Measurements from ENCODE around the gene ATP2A2. TPM values are rescaled to one million over a fixed set of nuclear protein-coding genes. Genes with fewer than 3 reads are reported as not detected.

The ATP2A2 gene
- total RNA-seq, 1 donor from 2014 or later: 189 TPM

DNA sequence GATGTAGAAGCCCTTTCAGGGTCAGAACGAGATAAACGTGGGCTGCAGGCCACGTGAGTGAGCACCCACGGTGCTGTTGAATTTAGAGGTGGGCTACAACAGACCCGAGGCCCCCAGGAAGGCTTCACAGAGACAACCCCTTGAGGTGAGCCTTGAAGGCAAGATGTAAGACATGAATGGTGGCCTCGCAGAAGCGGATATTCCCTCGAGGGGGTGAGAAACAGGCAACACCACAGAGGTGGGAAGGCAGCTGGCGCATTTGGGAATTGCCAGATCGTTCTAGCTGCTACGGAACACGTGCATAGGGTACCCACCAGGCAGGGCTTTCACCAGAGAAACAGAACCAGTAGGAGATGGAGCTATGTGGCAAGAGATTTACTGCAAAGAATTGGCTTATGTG, 22.6 kb upstream of the ATP2A2 start:
- intact Hi-C loops (cut with micrococcal nuclease): no loop called here

DNA sequence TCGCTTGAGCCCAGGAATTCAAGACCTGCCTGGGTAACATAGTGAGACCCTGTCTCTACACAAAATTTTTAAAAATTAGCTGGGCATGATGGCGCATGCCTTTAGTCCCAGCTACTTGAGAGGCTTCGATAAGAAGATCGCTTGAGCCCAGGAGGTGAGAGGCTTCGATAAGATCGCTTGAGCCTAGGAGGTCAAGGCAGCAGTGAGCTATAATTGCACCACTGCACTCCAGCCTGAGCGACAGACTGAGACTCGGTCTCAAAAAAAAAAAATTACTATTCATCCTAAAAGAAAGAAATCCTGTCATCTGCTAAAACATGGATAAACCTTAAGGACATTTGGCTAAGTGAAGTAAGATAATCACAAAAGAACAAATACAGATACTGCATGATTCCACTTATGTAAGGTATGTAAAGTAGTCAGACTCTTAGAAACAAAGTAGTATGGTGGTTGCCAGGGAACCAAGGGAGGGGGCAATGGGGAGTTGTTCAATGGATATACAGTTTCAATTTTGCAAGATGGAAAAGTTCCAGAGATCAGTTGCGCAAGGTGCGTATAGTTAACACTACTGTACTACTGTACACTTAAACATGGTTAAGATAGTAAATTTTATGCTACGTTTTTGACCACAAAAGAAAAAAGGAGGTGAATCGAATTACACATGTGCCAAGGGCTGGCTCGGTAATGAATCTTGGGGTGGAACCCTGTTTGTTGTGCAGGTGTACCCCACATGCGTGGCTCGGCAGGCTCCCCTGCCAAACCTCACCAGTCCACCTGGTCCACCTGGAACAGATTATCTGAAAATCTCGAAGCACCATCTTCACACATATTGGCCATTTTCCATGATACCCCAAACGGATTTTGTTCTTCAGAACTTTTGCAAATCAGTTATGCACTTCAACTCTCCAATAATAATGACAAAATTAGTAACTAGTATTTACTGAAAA, 18.3 kb upstream of the ATP2A2 start:
- intact Hi-C loops (cut with micrococcal nuclease): no loop called here

DNA sequence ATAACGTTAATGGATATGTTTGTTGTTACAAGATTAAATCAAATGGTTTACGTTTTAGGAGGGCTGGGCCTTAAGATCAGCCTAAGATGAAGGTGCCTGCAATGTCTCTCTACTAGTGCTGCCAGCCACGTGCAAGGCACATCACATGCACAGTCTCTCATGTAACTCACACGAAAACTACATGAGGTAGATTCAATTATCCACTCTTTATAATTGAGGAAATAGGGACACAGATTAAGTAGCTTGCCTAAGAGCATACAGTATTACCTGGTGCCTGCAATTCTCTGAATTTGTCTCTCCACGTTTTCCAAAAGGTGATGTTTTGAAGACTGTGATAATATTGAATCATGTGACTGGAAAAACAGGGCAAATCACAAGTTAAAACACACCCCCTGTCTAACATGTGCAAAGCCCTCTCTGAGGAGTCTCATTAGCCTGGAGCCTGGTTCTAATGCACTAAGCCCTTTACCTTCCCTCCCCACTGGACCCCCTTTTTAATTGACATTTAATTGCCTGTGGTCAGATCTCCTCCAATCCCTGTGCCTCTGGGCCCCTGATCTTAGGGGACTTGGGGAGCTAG, 14.6 kb upstream of the ATP2A2 start:
- intact Hi-C loops (cut with micrococcal nuclease): no loop called here

DNA sequence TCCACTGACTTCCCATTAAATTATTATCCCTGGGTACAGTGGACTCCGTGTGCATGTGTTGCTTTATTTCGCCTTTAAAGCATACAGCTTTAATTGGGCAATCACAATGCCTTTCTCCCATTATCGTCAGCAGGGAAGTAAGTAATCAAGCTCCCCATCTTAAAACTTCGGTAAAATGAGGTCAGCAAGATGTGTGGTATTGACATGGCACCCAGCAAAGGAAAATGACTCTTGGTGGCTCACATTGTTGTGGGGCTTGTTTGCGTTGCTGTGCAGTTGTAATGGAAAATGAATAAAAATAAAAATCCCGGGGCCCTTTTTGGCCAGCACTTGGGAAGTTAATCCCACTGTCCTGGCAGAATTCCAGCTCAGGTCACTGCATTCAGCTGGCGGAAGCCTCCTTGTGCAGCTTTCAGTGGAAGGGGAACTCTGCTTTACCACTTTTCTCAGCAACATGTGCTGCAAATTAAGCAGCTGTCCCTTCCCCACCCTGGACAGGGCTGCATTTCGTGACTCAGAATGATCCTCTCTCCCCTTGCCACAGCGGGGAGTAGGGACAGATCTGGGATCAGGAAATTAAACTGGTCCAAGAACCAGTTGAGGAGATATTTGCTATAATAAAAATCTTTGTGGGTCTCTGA, 13.9 kb upstream of the ATP2A2 start:
- intact Hi-C loops (cut with micrococcal nuclease): no loop called here

DNA sequence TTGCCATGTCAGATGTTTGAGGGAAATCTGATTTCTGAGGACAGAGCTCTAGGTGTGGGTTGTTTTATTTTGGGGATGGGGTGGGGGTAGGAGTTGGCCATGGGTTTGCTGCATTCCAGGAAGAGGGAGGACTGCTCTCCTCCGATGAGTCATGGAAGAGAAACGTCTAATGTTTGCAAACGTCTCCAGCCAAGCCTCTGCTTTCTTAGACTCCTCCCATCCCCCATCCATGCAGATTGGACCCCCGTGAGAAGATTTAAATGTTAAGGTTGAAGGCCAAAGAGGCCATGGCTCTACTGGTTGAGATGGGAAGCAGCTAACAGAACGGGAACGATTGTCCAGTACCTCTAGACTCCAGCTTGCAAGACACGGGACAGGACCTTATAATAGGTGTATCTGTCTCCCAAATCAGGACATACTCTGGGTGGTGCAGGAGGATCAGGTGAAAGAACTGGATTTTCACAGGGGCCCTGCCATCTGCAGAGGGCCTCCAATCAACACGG, 11.4 kb upstream of the ATP2A2 start:
- intact Hi-C loops (cut with micrococcal nuclease): no loop called here

DNA sequence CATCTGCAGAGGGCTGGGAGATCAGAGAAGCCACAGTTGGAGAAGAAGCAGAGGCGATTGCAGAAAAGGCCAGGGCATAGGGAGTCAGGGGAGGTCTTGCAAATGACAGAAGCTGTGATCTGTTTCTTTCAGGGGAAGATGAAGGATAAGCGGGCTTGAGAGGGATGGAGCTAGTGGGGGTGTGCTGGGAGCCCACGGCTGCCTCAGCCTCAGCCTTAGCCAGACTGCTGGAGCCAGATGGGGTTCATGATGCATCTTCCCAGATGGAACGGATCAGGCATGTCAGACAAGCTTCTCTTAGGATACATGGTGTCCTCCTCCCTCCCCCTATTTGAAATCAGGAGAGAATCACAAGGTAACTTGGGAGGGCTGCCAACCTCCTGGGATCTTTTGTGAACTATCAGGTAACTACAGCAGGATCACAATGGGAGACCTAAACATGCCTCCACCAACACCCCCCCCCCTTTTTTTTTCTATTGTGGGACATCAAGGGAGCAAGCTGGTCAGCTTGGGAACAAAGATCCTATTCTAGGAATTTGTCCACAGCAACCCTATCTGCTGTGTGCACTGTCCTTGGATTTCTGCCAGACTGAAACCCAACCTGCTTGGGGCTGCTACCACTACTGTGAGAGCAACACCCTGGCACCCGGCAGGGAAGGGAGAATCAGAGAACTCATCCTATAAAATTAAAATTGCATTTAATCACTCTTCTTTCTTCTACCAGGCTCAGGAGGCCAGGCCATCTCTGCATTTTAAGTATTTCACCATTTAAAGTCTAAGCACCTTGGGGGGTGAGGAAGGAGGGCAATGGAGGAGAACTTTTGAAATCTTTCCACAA, 10.7 kb upstream of the ATP2A2 start:
- intact Hi-C loops (cut with micrococcal nuclease): no loop called here

DNA sequence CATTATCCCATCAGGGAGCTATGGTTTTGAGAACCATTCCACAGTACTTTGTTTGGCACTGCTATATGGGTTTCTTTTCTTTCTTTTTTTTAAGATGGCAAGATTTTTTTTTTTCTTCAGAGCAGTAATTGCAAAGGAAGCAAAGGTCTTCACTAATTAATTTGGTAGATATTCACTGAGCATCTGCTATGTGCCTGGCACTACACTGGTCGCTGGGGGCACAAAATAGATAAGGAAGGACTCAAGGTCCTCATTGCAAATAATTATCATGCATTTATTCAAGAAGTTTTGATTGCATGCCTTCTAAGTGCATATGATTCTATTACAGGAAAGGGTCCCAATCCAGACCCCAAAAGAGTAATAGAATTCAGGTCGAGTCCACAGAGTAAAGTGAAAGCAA, 10.0 kb upstream of the ATP2A2 start:
- intact Hi-C loops (cut with micrococcal nuclease): no loop called here

DNA sequence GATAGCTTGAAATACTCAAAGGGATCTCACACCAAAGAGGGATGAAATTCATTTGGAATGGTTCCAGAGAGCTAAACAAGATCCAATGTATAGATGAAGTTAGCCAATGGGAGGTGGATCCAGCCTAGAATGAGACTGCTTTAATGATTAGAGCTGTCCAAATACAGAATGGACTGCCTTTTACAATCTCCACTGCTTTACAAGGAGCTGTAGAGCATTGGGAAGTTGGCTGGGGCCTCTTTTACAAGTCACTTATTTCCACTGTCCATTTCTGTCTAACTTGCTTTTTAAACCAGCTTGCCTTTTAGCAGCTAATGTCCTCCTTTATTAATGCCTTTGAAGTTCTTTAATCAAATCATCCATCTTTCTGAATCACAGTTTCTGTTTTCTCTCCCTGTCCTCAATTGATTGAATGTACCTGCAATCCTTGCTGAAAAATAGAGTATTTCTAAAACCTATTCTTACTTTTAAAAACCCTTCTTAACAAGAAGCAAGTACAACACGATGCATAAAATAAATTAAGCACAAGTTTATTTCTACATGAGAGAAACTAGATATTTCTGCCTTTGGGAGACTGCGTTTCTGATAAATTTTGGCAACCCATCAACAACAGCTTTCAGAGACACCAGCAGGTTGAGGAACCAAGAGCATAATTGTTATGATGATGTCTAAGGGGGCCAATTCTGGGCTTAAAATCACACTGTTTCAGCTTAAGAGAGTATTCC, 3.4 kb upstream of the ATP2A2 start:
- intact Hi-C loops (cut with micrococcal nuclease): no loop called here

DNA sequence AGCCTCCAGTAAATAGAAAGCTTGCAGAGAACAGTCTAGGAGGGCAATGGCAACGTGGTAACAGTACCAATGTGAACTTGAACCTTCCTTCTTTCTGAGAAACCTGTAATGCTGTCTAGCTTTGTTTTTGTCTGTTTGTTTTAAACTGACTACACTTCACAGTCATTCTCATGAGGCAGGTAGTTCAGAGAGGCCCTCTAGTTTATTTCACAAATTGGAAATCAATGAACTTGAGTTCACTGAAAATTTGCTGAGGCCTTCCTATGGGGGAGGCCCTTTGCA, 2.9 kb upstream of the ATP2A2 start:
- intact Hi-C loops (cut with micrococcal nuclease): no loop called here

DNA sequence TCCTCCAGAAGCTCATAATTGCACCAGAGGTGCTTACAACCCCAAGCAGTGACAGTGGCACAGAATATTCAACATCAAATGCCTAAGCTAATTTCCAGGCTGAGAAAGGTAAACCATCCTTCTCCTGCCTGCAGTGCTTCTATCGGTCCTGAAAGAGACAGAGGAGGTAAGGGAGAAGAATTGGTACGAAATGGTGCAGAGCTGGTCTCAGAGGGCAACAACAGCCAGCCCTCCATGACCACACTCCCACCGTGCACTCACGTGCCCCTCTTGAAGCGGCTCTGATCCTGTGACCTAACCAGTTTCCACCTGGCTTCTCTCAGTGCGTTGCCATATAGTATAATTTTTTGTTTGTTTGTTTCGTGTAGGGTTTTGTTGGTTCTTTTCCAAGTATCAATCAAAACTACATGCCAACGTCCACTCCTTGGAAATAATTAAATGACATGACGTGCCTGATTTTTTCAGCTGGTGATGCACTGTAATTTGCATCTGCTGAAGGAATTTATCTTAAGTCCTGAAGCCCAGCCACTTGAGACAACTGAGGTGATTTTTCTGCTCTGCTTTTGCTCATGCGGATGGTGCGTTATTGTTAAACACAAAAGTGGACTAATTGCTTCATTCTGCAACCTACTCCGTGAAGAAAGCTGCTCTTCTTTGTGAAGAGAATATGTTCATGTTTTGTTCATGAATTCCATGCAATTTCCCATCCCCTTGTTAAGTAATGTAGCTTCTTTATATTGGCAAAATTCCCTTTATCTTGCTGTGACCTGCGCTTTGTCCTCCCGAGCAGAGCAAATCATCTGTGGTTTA, 1.3 kb upstream of the ATP2A2 start:
- intact Hi-C loops (cut with micrococcal nuclease): loop anchor here (2.0 to 10.0 kb wide), 5 partner anchors 303 to 1765 kb away; partner anchors contain the start of genes CORO1C, FICD, GLTP and PPTC7

DNA sequence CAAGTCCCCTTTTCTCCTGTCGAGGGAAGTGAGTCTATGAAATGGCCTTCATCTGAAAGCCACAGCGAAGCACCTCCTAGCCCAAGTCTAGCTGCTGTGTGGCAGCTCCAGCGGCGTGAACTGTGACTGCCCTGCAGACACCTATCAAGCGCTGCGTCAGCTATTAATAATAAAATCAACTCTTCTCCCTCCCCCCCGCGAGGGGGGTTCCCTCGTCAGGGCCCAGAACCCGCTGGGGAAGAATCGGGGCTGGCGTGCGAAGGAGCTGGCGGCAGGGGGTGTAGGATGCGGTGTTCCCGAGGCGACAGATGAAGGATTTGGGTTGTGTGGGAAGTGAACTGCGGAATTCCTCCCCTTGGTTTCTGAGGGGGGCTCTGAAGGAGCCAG, 662 bp upstream of the ATP2A2 start:
- intact Hi-C loops (cut with micrococcal nuclease): loop anchor here (2.0 to 10.0 kb wide), 5 partner anchors 302 to 1766 kb away; partner anchors contain the start of genes CORO1C, FICD, GLTP and PPTC7

DNA sequence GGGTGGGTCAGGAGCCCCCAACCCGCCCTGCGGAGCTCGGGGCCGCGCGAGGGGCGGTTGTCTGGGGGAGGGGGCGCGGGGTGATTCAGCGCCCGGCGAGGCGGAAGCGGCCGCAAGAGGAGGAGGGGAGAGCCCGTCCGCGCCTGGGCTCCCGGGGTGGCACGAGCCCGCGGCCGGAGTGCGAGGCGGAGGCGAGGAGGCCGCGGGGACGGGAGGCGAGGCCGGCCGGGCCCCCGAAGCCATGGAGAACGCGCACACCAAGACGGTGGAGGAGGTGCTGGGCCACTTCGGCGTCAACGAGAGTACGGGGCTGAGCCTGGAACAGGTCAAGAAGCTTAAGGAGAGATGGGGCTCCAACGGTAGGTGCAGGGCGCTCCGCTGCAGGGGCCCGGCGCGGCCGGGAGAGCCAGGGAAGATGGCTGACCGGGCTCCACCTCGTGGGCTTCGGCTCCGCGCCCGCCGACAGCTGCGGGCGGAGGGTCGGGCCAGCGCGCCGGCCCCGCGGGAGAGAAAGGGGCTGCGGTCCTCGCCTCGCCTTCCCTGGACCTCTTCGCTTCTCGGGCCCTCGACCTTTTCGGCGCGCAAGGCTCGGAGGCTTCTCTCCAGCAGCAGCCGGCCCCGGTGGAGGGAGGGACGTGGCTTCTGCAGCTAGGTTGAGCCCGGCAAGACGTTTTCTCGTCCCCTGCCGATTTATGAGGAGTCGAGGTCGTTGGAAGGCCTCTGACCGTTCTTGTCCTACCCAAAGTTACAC, 677 bp downstream of the ATP2A2 start:
- intact Hi-C loops (cut with micrococcal nuclease): loop anchor here (1.0 to 10.0 kb wide), 19 partner anchors 17 to 1767 kb away; partner anchors contain the start of genes ANAPC7, C12orf76, CORO1C and FAM216A

DNA sequence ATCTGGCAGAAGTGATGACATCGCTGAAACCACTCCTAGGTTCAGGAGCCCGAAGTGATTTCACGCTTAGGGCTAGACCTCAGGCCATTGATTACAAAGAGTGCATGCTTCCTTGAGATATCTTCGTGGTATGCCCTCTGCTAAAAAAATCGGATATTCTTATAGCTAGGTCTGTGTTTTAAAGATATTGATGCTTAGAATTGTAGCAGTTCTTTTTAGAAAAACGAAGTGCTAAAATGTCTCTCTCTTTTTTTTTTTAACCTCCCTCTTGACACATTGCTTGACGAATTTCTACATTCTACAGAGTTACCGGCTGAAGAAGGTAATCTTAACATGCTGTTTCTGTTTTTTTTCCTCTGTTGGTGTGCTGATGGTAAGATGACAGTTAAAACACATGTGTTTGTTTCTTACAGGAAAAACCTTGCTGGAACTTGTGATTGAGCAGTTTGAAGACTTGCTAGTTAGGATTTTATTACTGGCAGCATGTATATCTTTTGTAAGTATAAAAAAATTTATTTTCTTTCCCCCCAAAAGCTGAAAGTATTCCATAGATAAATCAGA, 1.3 kb downstream of the ATP2A2 start:
- intact Hi-C loops (cut with micrococcal nuclease): loop anchor here (1.0 to 10.0 kb wide), 8 partner anchors 16 to 1768 kb away; partner anchors contain the start of genes CORO1C, FAM216A, FICD and GLTP

DNA sequence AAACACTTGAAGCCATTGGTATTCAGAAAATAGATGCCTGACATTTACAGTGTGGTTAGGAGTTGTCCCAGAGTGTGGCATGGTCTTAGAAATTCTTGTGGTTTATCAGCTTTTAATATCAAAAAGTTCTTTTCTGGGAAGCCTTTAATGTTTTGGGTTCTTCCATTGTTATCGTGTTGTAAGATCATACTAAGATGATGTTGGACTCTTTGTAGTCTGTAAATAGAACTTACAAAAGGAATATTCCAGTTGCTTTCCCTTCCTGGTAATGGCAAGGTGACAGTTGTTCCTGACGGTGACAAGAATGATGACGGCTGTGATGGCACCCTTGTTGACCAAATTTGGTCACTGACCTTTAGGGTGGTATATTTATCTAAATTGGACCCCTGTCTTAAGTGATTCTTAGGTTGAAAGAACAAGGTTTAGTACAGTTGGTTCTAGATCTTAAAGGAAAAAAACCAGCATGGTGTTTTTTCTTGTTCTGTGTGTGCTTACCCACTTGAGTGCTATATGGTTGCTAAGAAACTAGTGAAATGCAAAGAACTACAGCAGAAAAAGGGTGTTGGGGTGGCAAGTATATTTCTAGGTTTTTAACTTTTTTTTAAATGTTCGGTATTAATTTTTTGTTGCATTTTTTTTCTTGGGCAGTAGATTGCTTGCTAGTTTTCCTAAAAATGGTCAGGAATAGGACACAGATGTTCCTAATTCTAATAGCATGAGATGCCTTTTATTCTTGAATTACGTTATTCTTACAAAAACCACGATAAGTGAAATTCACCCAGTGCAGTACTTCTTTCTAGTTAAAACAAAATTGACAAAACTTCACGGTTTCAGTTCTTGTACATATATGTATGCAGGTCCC, 2.1 kb downstream of the ATP2A2 start:
- intact Hi-C loops (cut with micrococcal nuclease): loop anchor here (1.0 to 10.0 kb wide), 8 partner anchors 16 to 1768 kb away; partner anchors contain the start of genes CORO1C, FAM216A, FICD and GLTP

DNA sequence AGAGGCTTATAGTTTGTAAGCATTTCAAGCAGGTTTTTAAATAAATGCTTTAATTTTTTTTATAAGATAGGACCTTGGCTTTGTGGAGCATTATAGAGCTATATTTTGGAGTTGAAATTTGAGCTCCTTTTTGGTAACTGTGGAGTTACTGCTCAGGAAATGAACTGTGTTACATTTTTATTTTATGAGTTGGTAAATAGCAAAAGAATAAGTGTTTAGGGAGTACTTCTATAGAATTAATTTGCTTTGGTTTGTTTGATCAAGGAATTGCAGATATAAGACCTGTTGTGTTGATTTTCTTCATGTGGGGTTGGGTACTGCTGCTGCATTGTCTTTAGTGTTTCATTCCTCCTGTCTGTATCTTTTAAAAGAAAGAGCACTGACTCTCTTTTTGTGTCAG, 3.5 kb downstream of the ATP2A2 start:
- intact Hi-C loops (cut with micrococcal nuclease): loop anchor here (5.0 to 10.0 kb wide), 4 partner anchors 298 to 1770 kb away; partner anchors contain the start of genes CORO1C, FICD, GLTP and PPTC7

DNA sequence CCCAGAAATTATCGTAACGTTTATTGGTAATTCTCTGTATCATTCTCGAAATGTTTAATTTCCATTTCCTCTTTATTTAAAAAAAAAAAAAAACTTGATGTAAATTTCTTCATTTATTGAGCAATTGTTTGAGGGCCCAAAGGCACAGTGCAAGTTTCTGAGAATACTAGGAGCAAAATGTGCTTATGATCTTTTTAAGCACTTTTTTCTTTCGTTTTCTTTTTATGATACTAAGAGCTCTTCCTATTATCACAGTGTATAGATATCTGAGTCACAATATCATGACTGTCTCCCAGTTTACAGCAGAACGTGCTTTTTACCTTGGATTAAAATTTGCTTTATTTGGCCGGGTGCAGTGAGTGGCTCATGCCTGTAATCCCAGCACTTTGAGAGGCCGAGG, 5.6 kb downstream of the ATP2A2 start:
- intact Hi-C loops (cut with micrococcal nuclease): loop anchor here (10.0 kb wide), 1 partner anchor 1772 kb away; the partner anchor contains the start of gene FICD

DNA sequence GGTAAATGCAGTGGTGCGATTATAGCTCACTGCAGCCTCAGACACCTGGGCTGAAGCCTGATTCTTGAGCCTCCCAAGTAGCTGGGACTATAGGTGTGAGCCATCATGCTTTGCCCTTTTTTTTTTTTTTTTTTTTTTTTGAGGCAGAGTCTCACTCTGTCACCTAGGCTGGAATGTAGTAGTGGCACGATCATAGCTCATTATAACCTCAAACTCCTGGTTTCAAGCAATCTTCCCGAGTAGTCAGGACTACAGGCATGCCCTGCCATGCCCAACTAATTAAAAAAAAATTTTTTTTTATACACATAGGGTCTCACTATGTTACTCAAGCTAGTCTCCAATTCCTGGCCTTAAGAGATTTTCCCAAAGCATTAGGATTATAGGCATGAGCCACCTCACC, 6.9 kb downstream of the ATP2A2 start:
- intact Hi-C loops (cut with micrococcal nuclease): loop anchor here (10.0 kb wide), 1 partner anchor 1773 kb away; the partner anchor contains the start of gene FICD
